CD4-positive, alpha-beta T cell treated with Interleukin-15 for 4 hours (primary cell): ENCODE results near the gene ZNF438.
"Not testable (repeated sequence)": the region's sequence is repeated elsewhere in the genome, so short reads cannot be mapped to it uniquely, and the experiment has no call there.

Experiments used
- DNase-seq: peaks from one replicate; pipeline ENCODE4 v3.0.0-alpha.2; 2020; ENCODE audit warnings: low spot score

Gene ZNF438

DNA sequence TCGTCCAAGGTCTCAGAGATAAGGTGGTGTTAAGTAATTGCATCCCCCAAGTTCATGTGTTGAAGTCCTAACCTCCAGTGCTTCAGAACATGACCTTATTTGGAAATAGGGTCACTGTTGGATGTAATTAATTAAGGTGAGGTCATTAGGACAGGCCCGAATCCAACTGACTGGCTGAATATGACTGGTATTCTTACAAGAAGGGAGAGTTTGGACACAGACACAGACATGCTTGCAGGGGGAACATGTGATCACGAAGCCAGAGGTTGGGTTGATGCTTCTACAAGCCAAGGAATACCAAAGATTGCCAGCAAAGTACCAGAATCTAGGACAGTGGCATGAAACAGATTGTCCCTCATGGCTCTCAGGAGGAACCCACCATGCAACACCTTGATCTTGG is 228.6 kb downstream of the ZNF438 start:
- DNase-seq, result no peak

DNA sequence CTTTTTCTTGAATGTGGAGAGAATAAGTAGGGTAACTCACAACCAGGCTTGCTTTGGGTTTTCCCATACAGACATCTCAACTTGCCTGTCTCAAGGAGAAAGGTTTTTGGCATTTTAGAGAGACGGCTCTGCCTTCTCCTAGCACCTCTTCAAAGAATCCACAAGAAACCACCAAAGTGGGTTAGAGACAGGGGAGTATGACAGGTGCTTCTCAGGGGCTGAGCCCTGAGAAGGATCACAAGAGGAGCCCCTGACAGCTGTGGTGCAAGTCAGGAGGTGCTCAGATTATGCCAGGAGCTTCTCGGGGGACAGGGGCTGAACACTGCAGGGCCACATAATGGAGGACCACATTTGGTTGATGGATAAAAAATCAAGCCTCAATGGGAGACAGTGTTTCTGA is 231.3 kb downstream of the ZNF438 start:
- DNase-seq, result no peak

DNA sequence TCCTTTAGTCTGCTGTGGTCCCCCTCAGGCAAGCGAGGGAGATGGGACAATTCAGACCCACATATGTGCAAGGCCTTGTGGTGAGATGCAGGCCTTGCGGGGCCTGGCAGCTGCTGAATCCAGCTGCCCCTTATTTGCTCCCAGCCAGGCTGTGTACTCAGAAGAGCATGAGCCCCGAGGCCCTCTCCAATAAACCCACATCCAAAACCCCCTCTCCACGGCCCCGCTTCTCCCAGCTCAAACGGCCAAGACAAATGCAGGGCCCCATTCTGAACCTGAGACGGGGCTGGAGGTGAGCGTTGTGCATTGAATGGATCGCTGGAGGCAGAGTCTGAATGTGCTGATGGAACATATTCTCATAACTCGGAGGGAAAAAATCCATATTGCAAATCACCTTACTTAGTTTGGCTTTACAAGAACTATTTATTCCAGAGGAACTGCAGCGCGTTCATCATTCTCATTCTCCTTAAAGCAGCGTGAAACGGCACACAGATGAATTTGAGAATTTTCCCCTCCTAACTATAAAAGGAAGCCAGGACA is 232.9 kb downstream of the ZNF438 start:
- DNase-seq, result no peak

DNA sequence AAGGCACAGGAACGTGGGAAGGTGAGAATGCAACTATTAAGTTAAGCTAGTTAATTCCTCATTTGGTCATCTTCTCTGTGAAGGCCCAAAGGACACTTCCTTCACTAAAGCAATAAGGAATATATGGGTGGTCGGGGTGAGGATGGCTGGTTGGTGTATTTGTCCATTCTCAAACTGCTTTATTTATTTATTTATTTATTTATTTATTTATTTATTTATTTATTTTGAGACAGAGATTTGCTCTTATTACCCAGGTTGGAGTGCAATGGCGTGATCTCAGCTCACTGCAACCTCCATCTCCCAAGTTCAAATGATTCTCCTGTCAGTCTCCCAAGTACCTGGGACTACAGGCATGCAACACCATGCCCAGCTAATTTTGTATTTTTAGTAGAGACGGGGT is 236.6 kb downstream of the ZNF438 start:
- not testable (repeated sequence) for DNase-seq
